Ishikawa (cell line): ENCODE measurements around the gene WDR54.

Experiments used
- CREB1 ChIP-seq: IDR thresholded peaks from 2 replicates; pipeline ENCODE4 v1.6.1; 2012; ENCODE audit warnings: low read depth
- EGR1 ChIP-seq: IDR thresholded peaks from 2 replicates; pipeline ENCODE4 v1.6.1; 2012
- EP300 ChIP-seq: IDR thresholded peaks from 2 replicates; pipeline ENCODE4 v1.6.1; 2012; ENCODE audit warnings: borderline replicate concordance
- FOXM1 ChIP-seq: IDR thresholded peaks from 2 replicates; pipeline ENCODE4 v1.6.1; 2012; ENCODE audit warnings: low read depth, borderline replicate concordance
- NFIC ChIP-seq: IDR thresholded peaks from 2 replicates; pipeline ENCODE4 v1.6.1; 2012
- RAD21 ChIP-seq: IDR thresholded peaks from 2 replicates; pipeline ENCODE4 v1.6.1; 2012; ENCODE audit warnings: low read depth
- TEAD4 ChIP-seq: IDR thresholded peaks from 2 replicates; pipeline ENCODE4 v1.6.1; 2012
- YY1 ChIP-seq: IDR thresholded peaks from 2 replicates; pipeline ENCODE4 v1.6.1; 2012; ENCODE audit warnings: low read depth
- ZBTB7A ChIP-seq: IDR thresholded peaks from 2 replicates; pipeline ENCODE4 v1.6.1; 2012; ENCODE audit warnings: low read depth
- TF ChIP-seq, protein P1 (sequence below): IDR thresholded peaks from 2 replicates; pipeline ENCODE4 v1.6.1; 2012; ENCODE audit warnings: low read depth, mild to moderate bottlenecking
- TF ChIP-seq, protein P2 (sequence below): IDR thresholded peaks from 2 replicates; pipeline ENCODE4 v1.6.1; 2012

DNA sequence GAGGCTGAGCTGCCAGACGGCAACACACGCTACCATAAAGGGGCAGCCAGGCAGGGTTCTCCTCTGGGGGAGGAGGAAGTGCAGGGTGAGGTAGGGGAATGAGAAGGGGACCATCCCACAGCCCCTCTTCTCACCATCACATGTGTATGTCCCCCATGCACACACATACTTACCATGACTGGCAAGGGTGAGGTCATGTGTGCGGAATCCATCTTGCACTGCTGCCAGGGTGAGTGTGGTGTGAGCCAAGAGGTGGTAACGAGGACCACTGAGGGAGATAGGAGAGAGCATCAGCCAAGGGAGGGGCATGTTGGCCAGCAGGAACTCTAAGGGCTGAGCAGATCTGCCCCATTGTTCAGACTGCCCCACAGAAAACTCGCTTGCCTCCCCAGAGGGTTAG lies 7.1 kb downstream of the WDR54 start:
- TF ChIP-seq YY1 = no peak
- TF ChIP-seq, protein P1, sequence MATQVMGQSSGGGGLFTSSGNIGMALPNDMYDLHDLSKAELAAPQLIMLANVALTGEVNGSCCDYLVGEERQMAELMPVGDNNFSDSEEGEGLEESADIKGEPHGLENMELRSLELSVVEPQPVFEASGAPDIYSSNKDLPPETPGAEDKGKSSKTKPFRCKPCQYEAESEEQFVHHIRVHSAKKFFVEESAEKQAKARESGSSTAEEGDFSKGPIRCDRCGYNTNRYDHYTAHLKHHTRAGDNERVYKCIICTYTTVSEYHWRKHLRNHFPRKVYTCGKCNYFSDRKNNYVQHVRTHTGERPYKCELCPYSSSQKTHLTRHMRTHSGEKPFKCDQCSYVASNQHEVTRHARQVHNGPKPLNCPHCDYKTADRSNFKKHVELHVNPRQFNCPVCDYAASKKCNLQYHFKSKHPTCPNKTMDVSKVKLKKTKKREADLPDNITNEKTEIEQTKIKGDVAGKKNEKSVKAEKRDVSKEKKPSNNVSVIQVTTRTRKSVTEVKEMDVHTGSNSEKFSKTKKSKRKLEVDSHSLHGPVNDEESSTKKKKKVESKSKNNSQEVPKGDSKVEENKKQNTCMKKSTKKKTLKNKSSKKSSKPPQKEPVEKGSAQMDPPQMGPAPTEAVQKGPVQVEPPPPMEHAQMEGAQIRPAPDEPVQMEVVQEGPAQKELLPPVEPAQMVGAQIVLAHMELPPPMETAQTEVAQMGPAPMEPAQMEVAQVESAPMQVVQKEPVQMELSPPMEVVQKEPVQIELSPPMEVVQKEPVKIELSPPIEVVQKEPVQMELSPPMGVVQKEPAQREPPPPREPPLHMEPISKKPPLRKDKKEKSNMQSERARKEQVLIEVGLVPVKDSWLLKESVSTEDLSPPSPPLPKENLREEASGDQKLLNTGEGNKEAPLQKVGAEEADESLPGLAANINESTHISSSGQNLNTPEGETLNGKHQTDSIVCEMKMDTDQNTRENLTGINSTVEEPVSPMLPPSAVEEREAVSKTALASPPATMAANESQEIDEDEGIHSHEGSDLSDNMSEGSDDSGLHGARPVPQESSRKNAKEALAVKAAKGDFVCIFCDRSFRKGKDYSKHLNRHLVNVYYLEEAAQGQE = no peak
- TF ChIP-seq RAD21 = no peak
- TF ChIP-seq NFIC = no peak
- TF ChIP-seq EP300 = no peak
- TF ChIP-seq FOXM1 = no peak
- TF ChIP-seq TEAD4 = no peak
- TF ChIP-seq CREB1 = no peak
- TF ChIP-seq EGR1 = no peak
- TF ChIP-seq, protein P2, sequence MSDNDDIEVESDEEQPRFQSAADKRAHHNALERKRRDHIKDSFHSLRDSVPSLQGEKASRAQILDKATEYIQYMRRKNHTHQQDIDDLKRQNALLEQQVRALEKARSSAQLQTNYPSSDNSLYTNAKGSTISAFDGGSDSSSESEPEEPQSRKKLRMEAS = no peak
- TF ChIP-seq ZBTB7A = no peak
